Body of pancreas (tissue), 4 donors: ENCODE results near the gene DNAH12.

Source experiments
- POLR2A ChIP-seq, 3 donors: fragments of 450-650 bp; IDR thresholded peaks; one replicate each; pipeline ENCODE4 v1.6.1; 2016; ENCODE audit warnings: antibody characterized with exemption in 3 of 3, mild to moderate bottlenecking in 2 of 3
- TF ChIP-seq, protein P1 (sequence below), 7 experiments: fragments of 450-650 bp in 4 of 7; fragments of 200-600 bp in 3 of 7; sonication (generic) in 3 of 7; IDR thresholded peaks; one replicate each; pipeline ENCODE4 v1.5.1; 2016 to 2019; ENCODE audit warnings: antibody characterized with exemption in 7 of 7

DNA sequence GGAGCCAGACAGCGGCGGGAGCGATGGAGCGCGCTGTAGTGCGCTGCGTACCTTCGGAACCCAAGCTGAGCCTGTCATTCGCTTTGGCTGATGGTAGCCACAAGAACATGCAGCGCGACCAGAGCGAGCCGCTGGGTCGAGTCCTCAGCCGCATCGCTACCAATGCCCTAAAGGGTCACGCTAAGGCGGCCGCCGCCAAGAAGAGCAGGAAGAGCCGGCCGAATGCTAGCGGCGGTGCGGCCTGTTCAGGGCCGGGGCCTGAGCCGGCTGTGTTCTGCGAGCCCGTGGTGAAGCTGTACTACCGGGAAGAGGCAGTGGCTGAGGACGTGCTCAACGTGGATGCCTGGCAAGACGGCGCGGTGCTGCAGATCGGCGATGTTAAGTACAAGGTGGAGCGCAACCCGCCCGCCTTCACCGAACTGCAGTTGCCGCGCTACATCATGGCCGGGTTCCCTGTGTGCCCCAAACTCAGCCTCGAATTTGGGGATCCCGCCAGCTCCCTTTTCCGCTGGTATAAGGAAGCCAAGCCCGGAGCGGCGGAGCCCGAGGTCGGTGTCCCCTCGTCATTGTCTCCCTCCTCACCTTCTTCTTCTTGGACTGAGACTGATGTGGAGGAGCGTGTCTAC, 12.4 kb upstream of the DNAH12 start:
- TF ChIP-seq, protein P1, sequence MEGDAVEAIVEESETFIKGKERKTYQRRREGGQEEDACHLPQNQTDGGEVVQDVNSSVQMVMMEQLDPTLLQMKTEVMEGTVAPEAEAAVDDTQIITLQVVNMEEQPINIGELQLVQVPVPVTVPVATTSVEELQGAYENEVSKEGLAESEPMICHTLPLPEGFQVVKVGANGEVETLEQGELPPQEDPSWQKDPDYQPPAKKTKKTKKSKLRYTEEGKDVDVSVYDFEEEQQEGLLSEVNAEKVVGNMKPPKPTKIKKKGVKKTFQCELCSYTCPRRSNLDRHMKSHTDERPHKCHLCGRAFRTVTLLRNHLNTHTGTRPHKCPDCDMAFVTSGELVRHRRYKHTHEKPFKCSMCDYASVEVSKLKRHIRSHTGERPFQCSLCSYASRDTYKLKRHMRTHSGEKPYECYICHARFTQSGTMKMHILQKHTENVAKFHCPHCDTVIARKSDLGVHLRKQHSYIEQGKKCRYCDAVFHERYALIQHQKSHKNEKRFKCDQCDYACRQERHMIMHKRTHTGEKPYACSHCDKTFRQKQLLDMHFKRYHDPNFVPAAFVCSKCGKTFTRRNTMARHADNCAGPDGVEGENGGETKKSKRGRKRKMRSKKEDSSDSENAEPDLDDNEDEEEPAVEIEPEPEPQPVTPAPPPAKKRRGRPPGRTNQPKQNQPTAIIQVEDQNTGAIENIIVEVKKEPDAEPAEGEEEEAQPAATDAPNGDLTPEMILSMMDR (IDR thresholded peaks at IDR 0.05), result no peak
- no peak for TF ChIP-seq POLR2A (IDR thresholded peaks at IDR 0.05)
